SU-DHL-6 (cell line): ENCODE data around the gene RNF121.

ENCODE experiments used
- H2AFZ ChIP-seq: fragments of 200-600 bp; sonication (generic); 2 replicates; pipeline ENCODE4 v1.6.1; 2014; ENCODE audit warnings: low read depth, mild to moderate bottlenecking, moderate library complexity, mixed read lengths, antibody characterized with exemption, low read length; ENCODE audit not compliant: severe bottlenecking
- H3F3A ChIP-seq: fragments of 200-600 bp; shearing (Covaris generic); 2 replicates; pipeline ENCODE4 v1.6.0; 2016; ENCODE audit warnings: antibody characterized with exemption, mild to moderate bottlenecking; ENCODE audit not compliant: insufficient read depth
- H3K27ac ChIP-seq: fragments of 200-600 bp; sonication (generic); 2 replicates; pipeline ENCODE4 v1.5.1; 2016; ENCODE audit warnings: low read depth, mild to moderate bottlenecking, low read length, moderate library complexity, mixed read lengths
- H3K27me3 ChIP-seq: fragments of 200-600 bp; sonication (generic), shearing (Covaris generic); 2 replicates; pipeline ENCODE4 v1.6.0; 2014; ENCODE audit warnings: mild to moderate bottlenecking, low read length
- H3K36me3 ChIP-seq: fragments of 200-600 bp; sonication (generic); 2 replicates; pipeline ENCODE4 v1.6.1; 2014; ENCODE audit warnings: mild to moderate bottlenecking, low read length, mixed read lengths
- H3K4me2 ChIP-seq: fragments of 300-600, 200-600 bp; shearing (Covaris generic), sonication (generic); 2 replicates; pipeline ENCODE4 v1.6.0; 2014; ENCODE audit warnings: low read length, low read depth, mild to moderate bottlenecking; ENCODE audit not compliant: poor library complexity, severe bottlenecking
- H3K4me3 ChIP-seq: fragments of 200-600 bp; sonication (generic); 2 replicates; pipeline ENCODE4 v1.5.1; 2014; ENCODE audit warnings: antibody characterized with exemption, low read length, mild to moderate bottlenecking, mixed read lengths; ENCODE audit not compliant: insufficient read depth, poor library complexity, severe bottlenecking
- H3K79me2 ChIP-seq: fragments of 200-600 bp; sonication (generic); 2 replicates; pipeline ENCODE4 v1.6.1; 2014; ENCODE audit warnings: mild to moderate bottlenecking, low read length, moderate library complexity; ENCODE audit not compliant: insufficient read depth
- H3K9ac ChIP-seq: fragments of 200-600 bp; sonication (generic); 2 replicates; pipeline ENCODE4 v1.7.0; 2014; ENCODE audit warnings: mild to moderate bottlenecking, low read length
- H3K9me2 ChIP-seq: fragments of 200-600 bp; sonication (generic); replicated peaks from 2 replicates; pipeline ENCODE4 v1.6.1; 2014; ENCODE audit warnings: low read length; ENCODE audit not compliant: insufficient read depth
- H3K9me3 ChIP-seq: fragments of 200-600 bp; sonication (generic); 2 replicates; pipeline ENCODE4 v1.6.1; 2014; ENCODE audit warnings: low read length, mixed read lengths; ENCODE audit not compliant: insufficient read depth
- H4K20me1 ChIP-seq: fragments of 200-600 bp; sonication (generic); 2 replicates; pipeline ENCODE4 v1.6.1; 2014; ENCODE audit warnings: low read depth, mild to moderate bottlenecking, antibody characterized with exemption, low read length, moderate library complexity, mixed read lengths
- EZH2phosphoT487 ChIP-seq: fragments of 200-600 bp; sonication (generic), shearing (Covaris generic); conservative IDR thresholded peaks from 2 replicates; pipeline ENCODE4 v1.6.1; 2018; ENCODE audit warnings: mild to moderate bottlenecking, antibody characterized with exemption, low read length, moderate library complexity, mixed read lengths
- TF ChIP-seq, protein P1 (sequence below): fragments of 200-600 bp; sonication (generic); IDR thresholded peaks from one replicate; pipeline ENCODE4 v1.5.1; 2017; ENCODE audit warnings: antibody characterized with exemption, mild to moderate bottlenecking, low read length, moderate library complexity; ENCODE audit not compliant: insufficient read depth, poor library complexity, severe bottlenecking

The RNF121 gene

GRCh38 chr11:72037554-72038311 is 108.9 kb downstream of the RNF121 start:
- H3K27ac ChIP-seq, result peak overlapping the region; percentile 85
- H3K79me2 ChIP-seq, result peaks cover 82% of the 10 kb centered on the region
- TF ChIP-seq EZH2phosphoT487, result no peak
- TF ChIP-seq, protein P1, sequence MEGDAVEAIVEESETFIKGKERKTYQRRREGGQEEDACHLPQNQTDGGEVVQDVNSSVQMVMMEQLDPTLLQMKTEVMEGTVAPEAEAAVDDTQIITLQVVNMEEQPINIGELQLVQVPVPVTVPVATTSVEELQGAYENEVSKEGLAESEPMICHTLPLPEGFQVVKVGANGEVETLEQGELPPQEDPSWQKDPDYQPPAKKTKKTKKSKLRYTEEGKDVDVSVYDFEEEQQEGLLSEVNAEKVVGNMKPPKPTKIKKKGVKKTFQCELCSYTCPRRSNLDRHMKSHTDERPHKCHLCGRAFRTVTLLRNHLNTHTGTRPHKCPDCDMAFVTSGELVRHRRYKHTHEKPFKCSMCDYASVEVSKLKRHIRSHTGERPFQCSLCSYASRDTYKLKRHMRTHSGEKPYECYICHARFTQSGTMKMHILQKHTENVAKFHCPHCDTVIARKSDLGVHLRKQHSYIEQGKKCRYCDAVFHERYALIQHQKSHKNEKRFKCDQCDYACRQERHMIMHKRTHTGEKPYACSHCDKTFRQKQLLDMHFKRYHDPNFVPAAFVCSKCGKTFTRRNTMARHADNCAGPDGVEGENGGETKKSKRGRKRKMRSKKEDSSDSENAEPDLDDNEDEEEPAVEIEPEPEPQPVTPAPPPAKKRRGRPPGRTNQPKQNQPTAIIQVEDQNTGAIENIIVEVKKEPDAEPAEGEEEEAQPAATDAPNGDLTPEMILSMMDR, result no peak
- no peak overlapping the region for H2AFZ ChIP-seq
- no peaks in the 10 kb centered on the region for H3K9me3 ChIP-seq
- peak overlapping the region; percentile 16 for H3K4me3 ChIP-seq
- H3K27me3 ChIP-seq, result no peaks in the 10 kb centered on the region
- 0 out of 2 replicates have a peak, but pooled peaks cover 2% of the 10 kb centered on the region for H3K36me3 ChIP-seq
- H3F3A ChIP-seq, result peaks cover 29% of the 10 kb centered on the region
- peak overlapping the region; percentile 95 for H3K4me2 ChIP-seq
- peaks cover 4% of the 10 kb centered on the region; the same call in 1 of the 2 replicates for H4K20me1 ChIP-seq
- H3K9ac ChIP-seq, result peak overlapping the region; percentile 70
- H3K9me2 ChIP-seq, result no peaks in the 10 kb centered on the region

- Histone ChIP-seq H3K9me2 (no peaks in the 10 kb centered on the region), H3K4me3 (peak overlapping the region; percentile 66), H3K27ac (peak overlapping the region; percentile 85), H3K9me3 (no peaks in the 10 kb centered on the region), H3K4me2 (peak overlapping the region; percentile 95), H4K20me1 (peaks cover 4% of the 10 kb centered on the region; the same call in 1 of the 2 replicates), H2AFZ (no peak overlapping the region), H3K79me2 (peaks cover 83% of the 10 kb centered on the region), H3K27me3 (no peaks in the 10 kb centered on the region), H3K9ac (peak overlapping the region; percentile 70), H3K36me3 (0 out of 2 replicates have a peak, but pooled peaks cover 2% of the 10 kb centered on the region), H3F3A (peaks cover 29% of the 10 kb centered on the region)
- no peak for TF ChIP-seq EZH2phosphoT487
- TF ChIP-seq, protein P1, result no peak
Measured at GRCh38 chr11:72038491-72038890, 109.6 kb downstream of the RNF121 start.

- Histone ChIP-seq H3K9me2 (no peaks in the 10 kb centered on the region), H3K36me3 (no peaks in the 10 kb centered on the region), H2AFZ (no peak overlapping the region), H3K27me3 (no peaks in the 10 kb centered on the region), H3F3A (peaks cover 29% of the 10 kb centered on the region), H3K4me2 (peak overlapping the region; percentile 95), H3K79me2 (peaks cover 76% of the 10 kb centered on the region), H4K20me1 (peaks cover 4% of the 10 kb centered on the region; the same call in 1 of the 2 replicates), H3K27ac (peak overlapping the region; percentile 85), H3K4me3 (peak overlapping the region; percentile 66), H3K9me3 (no peaks in the 10 kb centered on the region), H3K9ac (peak overlapping the region; percentile 70)
- no peak for TF ChIP-seq EZH2phosphoT487
- TF ChIP-seq, protein P1, result no peak
Measured at GRCh38 chr11:72039031-72039855, 110.4 kb downstream of the RNF121 start.
